ENCODE results near the gene TUG1.

TUG1 gene

DNA sequence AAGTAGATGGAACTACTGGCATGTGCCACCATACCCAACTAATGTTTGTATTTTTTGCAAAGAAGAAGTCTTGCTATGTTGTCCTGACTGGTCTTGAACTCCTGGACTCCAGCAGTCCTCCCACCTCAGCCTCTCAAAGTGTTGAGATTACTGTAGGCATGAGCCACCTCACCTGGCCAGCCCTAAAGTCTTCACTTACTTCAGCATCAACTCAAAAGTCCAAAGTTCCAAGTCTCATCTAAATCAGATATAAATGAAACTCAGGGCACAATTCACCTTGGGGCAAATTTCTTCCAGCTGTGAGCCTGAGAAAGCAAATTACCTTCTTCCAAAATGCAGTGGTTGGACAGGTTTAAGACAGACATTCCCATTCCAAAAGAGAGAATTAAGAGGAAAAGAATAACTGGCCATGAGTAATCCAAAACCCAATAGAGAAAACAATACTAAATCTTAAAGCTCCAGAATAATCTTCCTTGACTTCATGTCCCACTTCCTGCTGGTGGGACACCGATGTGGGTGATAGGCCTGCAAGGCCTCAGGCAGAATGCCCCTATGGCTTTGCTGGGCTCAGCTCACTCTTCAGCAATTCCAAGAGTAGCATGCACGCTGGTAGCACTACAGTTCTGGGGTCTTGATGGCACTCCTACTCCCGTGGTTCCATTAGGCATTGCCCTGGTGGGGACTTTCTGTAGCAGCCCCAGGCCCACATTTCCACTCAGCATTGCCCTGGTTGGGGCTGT lies 50.3 kb downstream of the TUG1 start:
- no peak for DNase-seq

DNA sequence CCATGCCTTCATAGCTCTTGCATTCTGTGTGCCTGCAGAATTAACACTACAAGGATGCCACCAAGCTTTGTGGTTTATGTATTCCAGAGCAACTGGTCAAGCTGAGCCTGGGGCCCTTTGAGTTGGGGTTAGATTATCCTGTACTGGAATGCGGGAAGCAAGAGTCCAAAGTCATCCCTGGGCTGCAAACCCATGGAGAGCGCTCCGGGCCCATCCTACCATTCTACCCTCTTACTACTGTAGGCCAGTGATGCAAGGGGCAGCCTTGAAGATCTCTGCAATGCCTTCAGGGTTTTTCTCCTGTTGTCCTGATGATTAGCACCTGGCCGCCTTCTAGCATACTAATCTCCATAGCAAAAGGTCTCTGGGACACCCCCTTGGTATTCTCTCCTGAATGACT lies 51.3 kb downstream of the TUG1 start:
- DNase-seq, result no peak

DNA sequence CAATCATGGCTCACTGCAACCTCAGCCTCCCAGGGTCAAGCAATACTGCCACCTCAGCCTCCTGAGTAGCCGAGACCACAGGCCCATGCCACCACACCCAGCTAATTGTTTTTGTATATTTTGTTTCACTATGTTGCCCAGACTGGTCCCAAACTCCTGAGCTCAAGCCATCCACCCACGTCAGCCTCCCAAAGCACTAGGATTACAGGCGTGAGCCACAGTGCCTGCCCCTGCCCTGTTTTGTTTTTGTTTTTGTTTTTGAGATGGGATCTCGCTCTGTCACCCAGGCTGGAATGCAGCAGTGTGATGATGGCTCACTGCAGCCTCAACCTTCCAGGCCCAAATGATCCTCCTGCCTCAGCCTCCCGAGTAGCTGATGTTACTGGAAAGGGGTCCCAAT lies 53.5 kb downstream of the TUG1 start:
- DNase-seq, result no peak
